Measurements from ENCODE around the gene EXOSC2. TPM values are rescaled to one million over a fixed set of nuclear protein-coding genes. Genes with fewer than 3 reads are reported as not detected.

The EXOSC2 gene, protein sequence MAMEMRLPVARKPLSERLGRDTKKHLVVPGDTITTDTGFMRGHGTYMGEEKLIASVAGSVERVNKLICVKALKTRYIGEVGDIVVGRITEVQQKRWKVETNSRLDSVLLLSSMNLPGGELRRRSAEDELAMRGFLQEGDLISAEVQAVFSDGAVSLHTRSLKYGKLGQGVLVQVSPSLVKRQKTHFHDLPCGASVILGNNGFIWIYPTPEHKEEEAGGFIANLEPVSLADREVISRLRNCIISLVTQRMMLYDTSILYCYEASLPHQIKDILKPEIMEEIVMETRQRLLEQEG
- 10 to 100 TPM; 22.4 to 54.6 TPM for total RNA-seq

DNA sequence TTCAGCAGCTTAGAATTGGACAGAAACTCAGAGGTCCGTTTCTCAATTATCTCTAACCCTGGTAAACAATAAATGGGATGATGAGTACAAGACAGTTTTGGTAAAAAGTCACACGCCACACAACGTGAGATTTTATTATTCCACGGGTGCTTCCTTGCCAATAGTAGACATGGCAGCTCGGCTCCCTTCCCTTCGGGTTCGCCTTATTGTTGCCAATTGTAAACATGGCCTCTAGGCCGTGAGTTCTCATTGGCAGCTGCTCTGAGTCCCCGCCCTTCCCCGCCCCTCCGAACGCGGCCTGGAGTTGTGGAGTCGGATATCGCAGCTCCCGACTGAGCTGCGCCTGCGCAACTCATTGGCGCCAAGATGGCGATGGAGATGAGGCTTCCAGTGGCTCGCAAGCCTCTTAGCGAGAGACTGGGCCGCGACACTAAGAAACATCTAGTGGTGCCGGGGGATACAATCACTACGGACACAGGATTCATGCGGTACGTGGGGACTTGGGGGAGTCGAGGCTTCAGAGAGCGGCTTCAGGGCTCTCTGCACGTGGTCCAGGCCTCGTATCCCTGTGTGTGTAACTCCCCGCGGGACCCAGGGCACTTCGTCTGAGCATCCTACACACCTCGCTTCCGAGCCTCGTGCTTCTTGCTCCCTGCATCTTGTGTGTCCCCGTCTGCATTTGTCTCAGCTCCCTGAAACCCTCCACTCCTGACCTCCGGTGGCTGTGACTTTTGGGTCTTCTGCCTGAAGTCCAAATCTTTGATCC lies at the start of gene EXOSC2:
Gene EXOSC2, plus strand, starts transcription at position 355 of the 766 bp plus-strand sequence. Its CDS starts 12 bp downstream, at position 367.

DNA sequence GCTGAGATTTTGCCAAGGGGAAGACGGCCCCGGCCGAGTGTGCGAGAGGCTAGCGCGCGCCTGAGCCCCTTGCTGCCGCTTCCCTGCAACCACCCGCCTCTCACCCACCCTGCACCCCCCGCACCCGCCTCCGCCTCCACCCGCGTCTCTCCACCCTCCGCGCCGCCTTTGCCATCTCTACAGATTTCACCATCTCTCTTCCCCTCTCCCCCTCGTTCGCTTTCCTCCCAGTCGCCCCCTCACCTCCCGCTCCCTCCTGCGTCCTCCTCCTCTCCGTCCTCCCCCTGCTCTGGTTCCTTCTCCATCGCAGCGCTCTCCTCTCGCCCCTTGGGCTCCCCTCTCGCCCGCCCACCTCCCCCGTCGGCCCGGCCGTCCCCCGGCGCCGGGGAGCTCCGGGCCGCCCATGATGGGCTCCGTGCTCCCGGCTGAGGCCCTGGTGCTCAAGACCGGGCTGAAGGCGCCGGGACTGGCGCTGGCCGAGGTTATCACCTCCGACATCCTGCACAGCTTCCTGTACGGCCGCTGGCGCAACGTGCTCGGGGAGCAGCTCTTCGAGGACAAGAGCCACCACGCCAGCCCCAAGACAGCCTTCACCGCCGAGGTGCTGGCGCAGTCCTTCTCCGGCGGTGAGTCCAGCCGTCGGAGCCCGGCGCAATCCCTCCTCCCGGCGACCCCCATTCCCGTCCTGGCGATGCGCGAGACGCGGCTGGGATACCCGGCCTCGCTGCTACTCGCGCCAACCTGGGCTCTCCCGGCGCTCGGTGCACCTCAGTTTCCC lies 29.1 kb upstream of the EXOSC2 start, which contains the start of gene PRDM12:
Gene PRDM12, plus strand, starts transcription at position 344 of the 778 bp plus-strand sequence. Its CDS starts 60 bp downstream, at position 404.

Small RNAs within 50 kb of the gene (small RNA-seq; reads per million reads assigned to genes)
- gene AL359092.1 = 0 reads per million in 2 donors

Other genes starting within 250 kb of the EXOSC2 start
- 1 to 10 TPM; 1.0 to 2.7 TPM for gene ASS1, start 248.8 kb upstream of the EXOSC2 start, total RNA-seq
- gene FUBP3, start 114.2 kb upstream of the EXOSC2 start, total RNA-seq = 10 to 100 TPM; 26.2 to 37.3 TPM
- not detected for gene PRDM12, start 29.2 kb upstream of the EXOSC2 start, total RNA-seq
- 10 to 100 TPM; 52.3 to 71.2 TPM for gene ABL1, start 141.5 kb downstream of the EXOSC2 start, total RNA-seq
- gene QRFP, start 203.0 kb downstream of the EXOSC2 start, total RNA-seq = not detected
- under 1 TPM; under 0.01 to 0.67 TPM for gene FIBCD1, start 245.5 kb downstream of the EXOSC2 start, total RNA-seq